Neural cell (in vitro differentiated cells): ENCODE measurements around the gene TRIM29. TPM values are rescaled to one million over a fixed set of nuclear protein-coding genes. Genes with fewer than 3 reads are reported as not detected.

Experiments
- H2AFZ ChIP-seq: fragments of 200-600, 300-800 bp; sonication (generic), shearing (Covaris generic); 2 replicates; pipeline ENCODE4 v1.6.0; 2014; ENCODE audit warnings: low read depth, mild to moderate bottlenecking, antibody characterized with exemption, low read length, moderate library complexity
- H3F3A ChIP-seq: fragments of 200-600 bp; shearing (Covaris generic); 2 replicates; pipeline ENCODE4 v1.6.1; 2016; ENCODE audit warnings: mild to moderate bottlenecking, moderate library complexity, mixed read lengths, antibody characterized with exemption, low read length; ENCODE audit not compliant: insufficient read depth, poor library complexity, severe bottlenecking
- H3K27ac ChIP-seq: fragments of 200-600, 300-800 bp; sonication (generic), shearing (Covaris generic); 2 replicates; pipeline ENCODE4 v1.5.1; 2014; ENCODE audit warnings: mild to moderate bottlenecking, low read length, moderate library complexity
- H3K27me3 ChIP-seq: fragments of 300-800, 200-600 bp; sonication (generic), shearing (Covaris generic); 2 replicates; pipeline ENCODE4 v1.6.0; 2014; ENCODE audit warnings: mild to moderate bottlenecking, low read depth, low read length, moderate library complexity; ENCODE audit not compliant: insufficient read depth
- H3K36me3 ChIP-seq: fragments of 300-800, 200-600 bp; sonication (generic), shearing (Covaris generic); 2 replicates; pipeline ENCODE4 v1.5.1; 2014; ENCODE audit warnings: mild to moderate bottlenecking, antibody characterized with exemption, low read length, moderate library complexity; ENCODE audit not compliant: insufficient read depth
- H3K4me2 ChIP-seq: fragments of 300-800, 200-600 bp; sonication (generic), shearing (Covaris generic); 2 replicates; pipeline ENCODE4 v1.6.0; 2014; ENCODE audit warnings: mild to moderate bottlenecking, low read length
- H3K4me3 ChIP-seq: fragments of 300-800, 200-600 bp; sonication (generic), shearing (Covaris generic); 2 replicates; pipeline ENCODE4 v1.5.1; 2014; ENCODE audit warnings: mild to moderate bottlenecking, low read length, moderate library complexity
- H3K79me2 ChIP-seq: fragments of 200-600 bp; shearing (Covaris generic); replicated peaks from 2 replicates; pipeline ENCODE4 v1.6.0; 2014; ENCODE audit warnings: mild to moderate bottlenecking, low read length, moderate library complexity; ENCODE audit not compliant: insufficient read depth
- H3K9ac ChIP-seq: fragments of 300-800, 200-600 bp; sonication (generic), shearing (Covaris generic); 2 replicates; pipeline ENCODE4 v1.6.1; 2016; ENCODE audit warnings: mild to moderate bottlenecking, low read length, mixed read lengths
- H3K9me2 ChIP-seq: fragments of 200-600 bp; shearing (Covaris generic); 2 replicates; pipeline ENCODE4 v1.6.1; 2016; ENCODE audit warnings: mild to moderate bottlenecking, low read length, mixed read lengths; ENCODE audit not compliant: insufficient read depth
- H3K9me3 ChIP-seq: fragments of 200-600, 300-800 bp; sonication (generic), shearing (Covaris generic); 2 replicates; pipeline ENCODE4 v1.6.1; 2016; ENCODE audit warnings: mild to moderate bottlenecking, mixed run types, low read length, moderate library complexity, mixed read lengths
- H4K20me1 ChIP-seq: fragments of 200-600 bp; shearing (Covaris generic); 2 replicates; pipeline ENCODE4 v1.6.1; 2016; ENCODE audit warnings: mild to moderate bottlenecking, mixed run types; ENCODE audit not compliant: insufficient read depth
- EP300 ChIP-seq: fragments of 450-650 bp; conservative IDR thresholded peaks from 2 replicates; pipeline ENCODE4 v1.6.1; 2014; ENCODE audit warnings: antibody characterized with exemption, mild to moderate bottlenecking, moderate library complexity; ENCODE audit not compliant: poor library complexity, severe bottlenecking
- EZH2 ChIP-seq: fragments of 200-600, 300-800 bp; shearing (Covaris generic), sonication (generic); IDR thresholded peaks from 2 replicates; pipeline ENCODE4 v1.6.1; 2014; ENCODE audit warnings: antibody characterized with exemption, low read length, borderline replicate concordance, mild to moderate bottlenecking; ENCODE audit not compliant: insufficient read depth, poor library complexity, severe bottlenecking
- MXI1 ChIP-seq: fragments of 450-650 bp; conservative IDR thresholded peaks from 2 replicates; pipeline ENCODE4 v1.6.1; 2014; ENCODE audit warnings: antibody characterized with exemption, mild to moderate bottlenecking; ENCODE audit not compliant: poor library complexity, severe bottlenecking
- POLR2AphosphoS5 ChIP-seq: IDR thresholded peaks from 2 replicates; pipeline ENCODE4 v1.6.1; 2012
- RAD21 ChIP-seq: fragments of 450-650 bp; conservative IDR thresholded peaks from 2 replicates; pipeline ENCODE4 v1.6.1; 2014; ENCODE audit warnings: antibody characterized with exemption, mild to moderate bottlenecking, moderate library complexity
- REST ChIP-seq: IDR thresholded peaks from 2 replicates; pipeline ENCODE4 v1.6.1; 2012; ENCODE audit warnings: borderline replicate concordance
- SMC3 ChIP-seq: fragments of 450-650 bp; conservative IDR thresholded peaks from 2 replicates; pipeline ENCODE4 v1.6.1; 2014; ENCODE audit warnings: antibody characterized with exemption, mild to moderate bottlenecking, moderate library complexity; ENCODE audit not compliant: poor library complexity
- TAF1 ChIP-seq: IDR thresholded peaks from 2 replicates; pipeline ENCODE4 v1.6.1; 2012; ENCODE audit warnings: low read depth
- polyA plus RNA-seq: library from polyadenylated mRNA; depleted of rRNA; stranded (reverse); fragments of >200 nt; gene quantifications from 2 replicates; pipeline ENCODE4 v1.2.3, GENCODE V29; 2014
- TF ChIP-seq, protein P1 (sequence below): fragments of 450-650 bp; IDR thresholded peaks from 2 replicates; pipeline ENCODE4 v1.5.1; 2014; ENCODE audit warnings: antibody characterized with exemption, mild to moderate bottlenecking, moderate library complexity; ENCODE audit not compliant: poor library complexity, severe bottlenecking

Gene TRIM29
- polyA plus RNA-seq, 1 donor from 2014 or later = 0.82 TPM

DNA sequence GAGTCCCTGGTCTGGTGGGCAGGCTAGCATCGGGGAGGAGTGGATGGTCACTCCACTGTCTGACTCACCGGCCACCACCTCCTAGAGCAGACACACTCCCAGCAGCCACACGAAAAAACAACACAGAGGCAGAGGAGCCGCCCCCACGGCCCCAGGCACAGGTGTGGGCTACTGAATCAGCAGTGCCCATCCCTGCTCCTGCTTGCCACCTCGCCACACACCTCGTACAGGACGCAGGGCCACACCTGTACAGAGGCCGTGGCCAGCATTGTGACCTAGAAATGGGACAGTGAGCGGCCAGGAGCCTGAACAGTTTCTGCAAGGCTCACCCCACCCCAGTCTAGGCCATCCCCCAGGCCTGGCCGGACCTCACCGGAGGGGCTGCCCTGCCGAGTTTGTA is 14.0 kb downstream of the TRIM29 start:
- Histone ChIP-seq H3K36me3 (no peaks in the 10 kb centered on the region), H3K9me2 (no peaks in the 10 kb centered on the region), H2AFZ (no peak overlapping the region), H4K20me1 (no peaks in the 10 kb centered on the region), H3K27ac (peak overlapping the region; percentile 92), H3K27me3 (no peaks in the 10 kb centered on the region), H3K79me2 (no peaks in the 10 kb centered on the region), H3K9ac (peak overlapping the region; percentile 67), H3K4me3 (peak overlapping the region; percentile 45), H3K9me3 (no peaks in the 10 kb centered on the region), H3F3A (peaks cover 4% of the 10 kb centered on the region), H3K4me2 (peak overlapping the region; percentile 38)
- TF ChIP-seq POLR2AphosphoS5 = no peak
- TF ChIP-seq, protein P1, sequence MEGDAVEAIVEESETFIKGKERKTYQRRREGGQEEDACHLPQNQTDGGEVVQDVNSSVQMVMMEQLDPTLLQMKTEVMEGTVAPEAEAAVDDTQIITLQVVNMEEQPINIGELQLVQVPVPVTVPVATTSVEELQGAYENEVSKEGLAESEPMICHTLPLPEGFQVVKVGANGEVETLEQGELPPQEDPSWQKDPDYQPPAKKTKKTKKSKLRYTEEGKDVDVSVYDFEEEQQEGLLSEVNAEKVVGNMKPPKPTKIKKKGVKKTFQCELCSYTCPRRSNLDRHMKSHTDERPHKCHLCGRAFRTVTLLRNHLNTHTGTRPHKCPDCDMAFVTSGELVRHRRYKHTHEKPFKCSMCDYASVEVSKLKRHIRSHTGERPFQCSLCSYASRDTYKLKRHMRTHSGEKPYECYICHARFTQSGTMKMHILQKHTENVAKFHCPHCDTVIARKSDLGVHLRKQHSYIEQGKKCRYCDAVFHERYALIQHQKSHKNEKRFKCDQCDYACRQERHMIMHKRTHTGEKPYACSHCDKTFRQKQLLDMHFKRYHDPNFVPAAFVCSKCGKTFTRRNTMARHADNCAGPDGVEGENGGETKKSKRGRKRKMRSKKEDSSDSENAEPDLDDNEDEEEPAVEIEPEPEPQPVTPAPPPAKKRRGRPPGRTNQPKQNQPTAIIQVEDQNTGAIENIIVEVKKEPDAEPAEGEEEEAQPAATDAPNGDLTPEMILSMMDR = no peak
- TF ChIP-seq EZH2 = no peak
- TF ChIP-seq REST = no peak
- no peak for TF ChIP-seq RAD21
- TF ChIP-seq MXI1 = no peak
- TF ChIP-seq SMC3 = no peak

DNA sequence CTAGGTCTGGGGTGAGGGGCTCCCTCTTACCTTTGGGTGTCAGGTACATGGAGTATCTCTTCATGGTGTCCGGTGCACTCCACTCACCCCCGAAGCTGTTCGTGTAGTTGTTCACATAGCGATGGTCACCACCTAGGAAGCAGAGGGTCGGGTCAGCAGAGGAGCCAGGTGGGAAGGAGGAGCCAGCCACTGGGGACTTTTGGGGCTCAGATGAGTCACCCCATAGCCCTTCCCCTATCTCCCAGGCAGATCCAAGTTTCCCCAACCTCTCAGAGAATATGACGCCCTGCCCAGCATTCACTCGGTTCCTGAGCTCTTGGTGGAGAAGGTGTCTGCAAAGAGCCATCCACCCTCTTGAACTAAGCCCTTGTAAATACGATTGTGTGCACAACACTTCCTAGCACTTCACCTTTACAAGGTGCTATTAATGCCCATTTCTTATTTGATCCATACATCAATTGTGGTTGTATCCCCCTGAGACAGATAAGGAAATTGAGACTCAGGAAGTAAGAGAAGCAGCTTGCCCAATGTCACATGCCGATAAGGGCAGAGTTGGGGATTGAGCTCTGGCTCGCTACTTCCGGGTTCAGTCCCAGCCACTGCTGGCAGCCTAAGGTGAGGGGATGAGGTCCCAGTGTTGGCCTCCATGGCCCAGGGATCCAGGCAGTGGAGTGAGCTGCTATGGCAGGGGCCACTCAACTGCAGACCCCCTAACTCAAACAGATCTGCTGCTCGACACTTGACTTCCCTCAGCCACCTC is 14.8 kb downstream of the TRIM29 start:
- no peaks in the 10 kb centered on the region for H4K20me1 ChIP-seq
- no peak for TF ChIP-seq POLR2AphosphoS5
- TF ChIP-seq MXI1 = no peak
- TF ChIP-seq RAD21 = no peak
- TF ChIP-seq SMC3 = no peak
- no peak for TF ChIP-seq TAF1
- TF ChIP-seq EP300 = no peak
- TF ChIP-seq, protein P1 = no peak
- TF ChIP-seq REST = no peak
- TF ChIP-seq EZH2 = no peak
- peaks cover 4% of the 10 kb centered on the region for H3F3A ChIP-seq
- no peaks in the 10 kb centered on the region for H3K27me3 ChIP-seq
- H3K36me3 ChIP-seq = no peaks in the 10 kb centered on the region
- H3K27ac ChIP-seq = peak overlapping the region; percentile 92
- peak overlapping the region; percentile 38 for H3K4me2 ChIP-seq
- H3K9me3 ChIP-seq = no peaks in the 10 kb centered on the region
- H3K9me2 ChIP-seq = no peaks in the 10 kb centered on the region
- H3K9ac ChIP-seq = peak overlapping the region; percentile 67
- no peaks in the 10 kb centered on the region for H3K79me2 ChIP-seq
- H2AFZ ChIP-seq = no peak overlapping the region
- no peak overlapping the region for H3K4me3 ChIP-seq
